Measurements from ENCODE around the gene STUB1.
"Not testable (repeated sequence)": the region's sequence is repeated elsewhere in the genome, so short reads cannot be mapped to it uniquely, and the experiment has no call there.

STUB1 gene

DNA sequence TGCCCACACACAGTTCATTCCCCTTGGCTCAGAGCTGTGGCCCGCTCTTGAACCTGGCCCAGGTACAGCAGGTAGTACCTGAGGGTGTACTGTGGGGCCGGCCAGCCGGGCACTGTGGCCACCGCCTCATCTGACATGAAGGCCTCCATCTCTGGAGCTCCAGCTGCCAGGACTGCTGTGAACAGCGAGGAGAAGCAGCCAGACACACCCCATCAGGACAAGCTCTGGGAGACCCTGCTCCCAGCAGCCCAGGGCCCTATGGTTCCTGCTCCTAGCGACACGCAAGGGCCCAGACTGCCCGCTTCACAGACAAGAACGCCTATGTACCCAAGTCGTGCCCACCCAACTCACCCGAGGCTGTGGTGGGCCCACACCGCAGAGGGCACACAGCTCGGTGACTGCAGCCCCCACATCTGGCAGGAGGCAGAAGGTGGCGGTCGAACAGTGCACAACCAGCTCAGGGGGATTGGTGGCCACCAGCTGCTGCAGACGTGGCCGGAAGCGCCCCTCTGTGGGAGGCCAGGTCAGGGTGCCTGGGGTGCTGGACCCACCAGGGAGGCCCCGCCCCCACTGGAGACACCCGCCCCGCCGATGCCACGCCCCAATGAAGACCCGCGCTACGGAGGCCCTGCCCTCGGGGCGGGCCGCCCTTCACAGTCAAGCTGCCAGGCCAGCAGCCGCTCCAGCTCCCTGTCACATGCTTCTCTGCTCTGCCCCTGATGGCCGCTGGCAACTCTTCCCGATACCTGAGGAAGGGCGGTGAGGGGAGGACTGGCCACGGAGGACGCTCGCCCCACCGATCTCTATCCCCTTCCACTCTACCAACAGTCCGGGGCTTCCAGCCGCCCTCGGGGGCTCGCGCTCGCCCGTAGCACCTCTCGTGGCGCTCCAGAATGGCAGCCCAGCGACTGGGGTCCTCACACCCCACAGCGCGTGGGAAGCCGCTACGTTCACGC is 1.1 kb upstream of the STUB1 start:
- no peak for DNase-seq (ENCODE audit: low spot score)

DNA sequence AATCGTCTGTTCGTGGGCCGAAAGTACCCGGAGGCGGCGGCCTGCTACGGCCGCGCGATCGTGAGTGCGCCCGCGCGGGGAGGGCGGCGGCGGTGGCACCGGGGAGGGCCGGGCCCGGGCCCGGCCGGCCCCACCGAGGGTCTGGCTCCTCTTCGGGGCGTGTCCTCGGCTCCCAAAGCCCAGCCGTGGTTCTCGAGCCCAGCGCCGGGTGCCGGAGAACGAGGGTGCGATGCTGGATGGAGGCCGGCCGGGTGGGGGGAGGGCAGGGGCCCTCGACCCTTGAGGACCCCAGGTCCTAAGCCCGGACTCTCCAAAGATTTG is 375 bp downstream of the STUB1 start:
- DNase-seq (ENCODE audit: low spot score): no peak

DNA sequence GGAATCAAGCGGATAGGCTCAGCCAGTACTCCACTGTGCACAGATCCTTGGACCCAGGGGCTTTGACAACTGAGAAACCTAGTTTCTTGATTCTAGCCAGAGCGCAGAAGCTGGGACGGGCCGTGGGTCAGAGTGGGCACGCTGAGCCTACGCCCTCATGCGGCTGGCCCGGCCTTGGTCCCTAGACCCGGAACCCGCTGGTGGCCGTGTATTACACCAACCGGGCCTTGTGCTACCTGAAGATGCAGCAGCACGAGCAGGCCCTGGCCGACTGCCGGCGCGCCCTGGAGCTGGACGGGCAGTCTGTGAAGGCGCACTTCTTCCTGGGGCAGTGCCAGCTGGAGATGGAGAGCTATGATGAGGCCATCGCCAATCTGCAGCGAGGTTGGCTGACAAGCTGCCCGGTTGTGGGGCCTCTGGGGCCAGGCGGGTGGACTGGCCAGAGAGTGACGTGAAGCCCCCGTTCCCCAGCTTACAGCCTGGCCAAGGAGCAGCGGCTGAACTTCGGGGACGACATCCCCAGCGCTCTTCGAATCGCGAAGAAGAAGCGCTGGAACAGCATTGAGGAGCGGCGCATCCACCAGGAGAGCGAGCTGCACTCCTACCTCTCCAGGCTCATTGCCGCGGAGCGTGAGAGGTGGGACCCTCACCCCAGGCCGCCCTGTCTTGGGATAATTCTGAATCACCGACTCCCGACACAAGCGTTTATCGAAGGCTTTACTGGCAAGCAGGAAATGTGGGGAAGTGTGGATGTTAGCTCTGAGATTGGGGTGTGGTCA is 946 bp downstream of the STUB1 start:
- no peak for DNase-seq (ENCODE audit: low spot score)

DNA sequence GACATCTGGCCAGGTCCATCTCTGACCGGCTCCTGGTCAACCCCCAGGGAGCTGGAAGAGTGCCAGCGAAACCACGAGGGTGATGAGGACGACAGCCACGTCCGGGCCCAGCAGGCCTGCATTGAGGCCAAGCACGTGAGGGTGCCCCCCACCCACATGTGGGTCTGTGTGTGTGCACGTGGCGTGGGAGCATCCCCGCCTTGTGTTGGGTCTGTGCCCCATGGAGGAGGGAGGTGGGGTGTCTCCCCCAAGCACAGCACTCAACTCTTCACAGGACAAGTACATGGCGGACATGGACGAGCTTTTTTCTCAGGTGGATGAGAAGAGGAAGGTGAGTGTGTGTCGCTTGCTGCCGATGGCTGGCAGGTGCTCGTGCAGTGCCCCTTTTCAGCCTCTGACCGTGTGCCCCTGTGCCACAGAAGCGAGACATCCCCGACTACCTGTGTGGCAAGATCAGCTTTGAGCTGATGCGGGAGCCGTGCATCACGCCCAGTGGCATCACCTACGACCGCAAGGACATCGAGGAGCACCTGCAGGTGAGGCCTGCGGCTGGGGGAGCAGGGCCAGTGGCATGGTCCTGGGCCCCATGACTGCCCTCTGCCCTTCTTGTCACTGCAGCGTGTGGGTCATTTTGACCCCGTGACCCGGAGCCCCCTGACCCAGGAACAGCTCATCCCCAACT is 1.7 kb downstream of the STUB1 start:
- no peak for DNase-seq (ENCODE audit: low spot score)

DNA sequence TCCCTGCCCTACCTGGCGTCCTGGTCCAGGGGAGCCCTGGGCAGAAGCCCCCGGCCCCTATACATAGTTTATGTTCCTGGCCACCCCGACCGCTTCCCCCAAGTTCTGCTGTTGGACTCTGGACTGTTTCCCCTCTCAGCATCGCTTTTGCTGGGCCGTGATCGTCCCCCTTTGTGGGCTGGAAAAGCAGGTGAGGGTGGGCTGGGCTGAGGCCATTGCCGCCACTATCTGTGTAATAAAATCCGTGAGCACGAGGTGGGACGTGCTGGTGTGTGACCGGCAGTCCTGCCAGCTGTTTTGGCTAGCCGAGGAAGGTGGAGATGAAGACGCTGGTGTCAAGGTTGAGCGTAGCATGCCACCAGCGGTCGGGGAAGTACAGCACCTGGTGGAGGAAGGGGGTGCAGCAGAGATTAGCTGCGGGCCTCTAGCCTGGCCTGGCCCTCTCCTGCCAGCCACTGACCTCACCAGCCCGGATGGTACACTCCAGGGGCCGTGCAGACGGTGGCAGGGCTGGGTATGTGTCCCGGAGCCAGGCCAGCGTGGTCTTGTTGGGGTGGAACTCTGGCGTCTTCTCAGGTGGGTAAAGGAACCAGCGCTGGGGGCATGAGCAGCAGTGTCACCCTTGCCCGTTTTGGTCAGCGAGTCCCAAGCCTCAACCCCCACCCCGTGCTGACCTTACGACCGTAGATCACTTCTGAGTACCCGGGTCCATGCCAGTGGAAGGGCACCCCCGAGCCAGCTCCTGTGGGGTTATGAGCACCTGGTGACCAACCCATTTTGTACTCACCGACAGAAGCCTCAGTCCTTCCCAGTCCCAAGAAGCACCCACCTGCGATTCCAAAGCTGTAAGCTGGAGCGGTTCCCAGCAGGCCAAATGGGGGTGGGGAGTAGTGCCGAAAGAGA is 2.5 kb downstream of the STUB1 start:
- DNase-seq (ENCODE audit: low spot score): no peak

DNA sequence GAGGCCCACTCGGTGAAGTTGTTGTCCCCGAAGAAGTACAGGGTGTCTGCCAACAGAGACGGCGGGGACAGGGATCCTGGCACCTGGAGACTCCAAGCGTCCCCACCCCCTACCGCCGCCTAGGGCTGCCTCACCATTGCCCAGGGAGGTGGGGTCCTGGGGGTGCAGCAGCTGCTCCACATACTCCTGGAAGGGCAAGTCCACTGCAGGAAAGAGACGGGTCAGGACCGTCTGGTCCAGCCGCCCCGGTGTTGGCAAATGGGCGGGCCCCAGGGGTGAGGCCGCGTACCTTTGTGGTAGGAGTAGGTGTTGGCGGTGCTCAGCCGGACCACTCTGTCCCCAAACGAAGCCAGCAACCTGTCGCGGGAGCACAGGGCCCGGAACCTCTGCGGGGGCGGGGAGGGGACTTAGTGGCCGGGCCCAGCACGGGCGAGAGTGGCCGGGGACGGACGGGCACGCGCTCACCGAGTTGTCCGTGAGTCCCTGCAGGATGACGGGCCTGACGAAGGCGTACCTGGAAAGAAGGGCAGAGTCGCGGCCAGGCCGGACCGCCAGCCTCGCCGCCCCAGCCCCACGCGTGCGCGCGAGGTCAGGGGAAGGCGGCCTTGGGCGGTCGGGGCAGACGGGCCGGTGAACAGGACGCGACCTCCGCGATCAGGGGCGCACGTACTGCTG is 3.3 kb downstream of the STUB1 start:
- no peak for DNase-seq (ENCODE audit: low spot score)

DNA sequence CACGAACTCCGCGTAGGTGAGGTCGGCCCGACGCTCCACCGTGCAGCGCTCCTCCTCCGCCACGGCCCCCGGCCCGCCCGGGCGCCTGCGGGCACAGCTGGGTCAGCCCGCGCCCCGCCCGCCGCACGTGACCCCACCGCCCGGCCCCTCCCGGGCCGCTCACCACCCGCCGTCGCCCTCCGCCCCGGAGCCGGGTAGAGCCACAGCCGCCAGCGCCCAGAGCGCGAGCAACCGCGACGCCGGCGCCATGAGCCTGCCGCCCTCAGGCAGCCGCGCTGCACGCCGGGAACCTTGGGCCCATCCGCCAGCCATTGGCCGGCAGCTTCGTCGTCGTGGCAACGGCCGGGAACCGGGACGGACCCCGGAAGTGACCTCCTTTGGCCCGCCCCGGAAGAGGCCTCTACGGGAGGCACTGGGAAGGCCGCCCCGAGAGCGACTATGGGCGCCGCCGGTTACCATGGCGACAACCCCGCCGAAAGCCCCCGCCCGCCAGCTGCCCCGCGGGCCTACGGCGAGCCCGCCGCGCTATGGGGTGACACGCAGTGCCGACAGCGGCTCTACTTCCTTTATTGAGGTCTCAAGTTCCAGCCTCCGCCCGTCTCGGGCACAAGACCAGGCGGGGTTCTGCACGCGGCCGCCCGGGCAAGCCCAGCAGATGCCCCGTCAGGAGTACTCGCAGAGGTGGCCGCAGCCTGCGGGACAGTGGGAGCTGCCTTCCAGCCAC is 4.0 kb downstream of the STUB1 start, which contains the start of gene JMJD8:
Gene JMJD8 (minus strand): TSS at position 264 of the 724 bp plus-strand sequence. CDS start 15 bp downstream, at position 249.
- peak; percentile 92 for DNase-seq (ENCODE audit: low spot score)

DNA sequence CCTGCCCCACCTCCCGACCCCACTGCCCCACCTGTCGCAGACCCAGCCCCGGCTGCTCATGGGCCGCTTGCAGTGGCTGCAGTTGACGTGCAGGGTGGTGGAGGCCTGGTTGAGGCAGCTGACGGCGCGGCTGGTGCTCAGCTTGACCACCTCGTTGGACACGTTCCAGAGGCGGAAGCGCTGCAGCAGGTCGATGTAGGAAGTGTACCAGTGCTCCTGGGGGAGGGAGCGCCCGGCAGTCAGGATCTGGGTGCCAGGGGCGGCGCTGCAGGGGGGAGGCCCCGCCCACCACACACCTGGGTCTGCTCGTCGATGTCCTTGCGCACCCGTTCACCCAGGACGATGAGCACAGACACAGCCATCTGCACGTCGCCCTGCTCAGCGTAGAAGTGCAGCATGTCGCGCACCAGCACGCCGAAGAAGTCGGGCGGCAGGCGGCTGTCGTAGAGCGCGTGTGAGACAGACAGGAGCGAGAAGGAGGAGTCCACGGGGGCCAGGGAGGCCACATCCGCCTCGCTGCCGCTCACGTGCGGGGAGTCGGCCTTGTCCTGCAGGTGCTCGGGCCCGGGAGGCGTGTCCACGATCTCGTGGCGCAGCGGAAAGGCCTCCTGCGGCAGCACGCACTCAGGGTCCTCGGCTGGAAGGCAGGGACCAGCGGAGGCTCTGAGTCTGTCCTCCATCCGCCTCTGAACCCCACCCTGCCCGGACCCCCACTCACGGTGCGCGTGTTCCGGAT is 4.9 kb downstream of the STUB1 start:
- no peak for DNase-seq (ENCODE audit: low spot score)

DNA sequence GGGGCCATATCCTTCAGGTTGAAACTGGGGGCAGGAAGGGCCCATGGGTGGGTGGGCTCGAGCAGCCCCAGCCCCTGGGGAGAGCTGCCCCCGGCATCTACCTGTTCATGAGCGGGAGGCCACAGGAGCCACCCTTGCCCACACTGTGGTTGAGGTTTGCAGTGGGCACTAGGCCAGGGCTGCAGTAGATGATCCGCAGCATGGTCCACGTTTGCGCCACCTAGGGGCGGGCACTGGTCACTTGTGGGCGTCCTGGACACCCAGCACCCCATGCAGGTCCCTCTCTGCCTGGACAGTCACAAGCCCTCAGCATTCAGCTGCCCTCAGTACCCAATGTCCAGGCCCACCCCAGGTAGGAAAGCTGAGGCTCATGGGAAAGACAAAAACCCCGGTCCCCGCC is 5.8 kb downstream of the STUB1 start:
- DNase-seq (ENCODE audit: low spot score): no peak

DNA sequence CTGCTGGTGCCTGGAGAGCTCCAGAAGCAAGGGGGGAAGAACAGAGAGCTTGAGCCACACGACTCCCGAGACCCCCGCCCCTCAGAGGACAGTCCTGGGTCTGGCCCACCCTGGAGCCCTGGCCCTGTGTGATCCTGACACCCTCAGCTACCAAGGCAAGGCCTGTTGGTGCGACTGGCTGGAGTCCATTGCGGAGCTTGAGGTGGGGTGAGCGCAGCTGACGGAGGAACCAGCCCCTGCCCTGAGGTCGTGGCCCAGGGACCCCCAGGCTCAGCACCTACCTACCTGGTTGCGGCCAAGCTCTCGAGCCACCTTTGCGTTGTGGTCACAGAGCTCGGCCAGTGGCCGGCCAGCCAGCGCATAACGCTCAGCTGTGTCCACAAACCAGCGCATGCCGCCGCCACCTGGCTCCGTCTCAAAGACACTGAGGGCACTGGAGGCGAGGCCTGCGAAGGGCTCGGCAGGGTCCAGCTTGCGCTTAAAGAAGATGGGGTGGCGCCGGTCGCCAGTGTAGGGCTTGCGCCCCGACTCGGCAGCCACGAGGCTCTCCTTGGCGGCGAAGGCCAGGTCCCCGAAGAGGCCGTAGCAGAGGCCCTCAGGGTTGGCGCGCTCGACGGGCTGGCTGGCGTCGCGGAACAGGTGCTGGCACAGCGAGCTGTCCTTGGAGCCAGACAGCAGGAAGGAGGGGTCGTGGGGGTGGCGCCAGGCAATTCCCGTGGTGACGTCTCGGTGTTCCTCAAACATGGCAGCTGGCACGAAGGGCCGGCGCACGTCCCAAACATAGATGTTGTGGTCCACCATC is 6.5 kb downstream of the STUB1 start:
- DNase-seq (ENCODE audit: low spot score): no peak

DNA sequence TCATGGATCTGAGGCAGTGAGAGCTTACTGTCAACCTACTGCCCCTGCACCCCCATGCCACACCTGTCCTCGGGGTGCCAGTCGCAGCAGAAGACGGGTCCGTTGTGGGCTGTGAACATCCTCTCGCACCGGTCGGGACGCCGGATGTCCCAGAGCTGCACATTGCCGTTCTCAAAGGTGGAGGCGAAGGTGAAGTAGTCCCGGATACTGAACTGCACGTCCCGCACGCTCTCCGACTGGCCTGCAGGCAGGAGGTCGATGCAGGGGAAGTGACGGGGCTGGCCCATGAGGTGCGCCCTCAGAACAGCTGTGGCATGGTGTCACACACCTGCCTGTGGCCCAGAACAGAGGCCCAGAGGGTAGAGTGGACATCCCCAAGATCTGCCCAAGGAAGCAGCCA is 7.3 kb downstream of the STUB1 start:
- no peak for DNase-seq (ENCODE audit: low spot score)

DNA sequence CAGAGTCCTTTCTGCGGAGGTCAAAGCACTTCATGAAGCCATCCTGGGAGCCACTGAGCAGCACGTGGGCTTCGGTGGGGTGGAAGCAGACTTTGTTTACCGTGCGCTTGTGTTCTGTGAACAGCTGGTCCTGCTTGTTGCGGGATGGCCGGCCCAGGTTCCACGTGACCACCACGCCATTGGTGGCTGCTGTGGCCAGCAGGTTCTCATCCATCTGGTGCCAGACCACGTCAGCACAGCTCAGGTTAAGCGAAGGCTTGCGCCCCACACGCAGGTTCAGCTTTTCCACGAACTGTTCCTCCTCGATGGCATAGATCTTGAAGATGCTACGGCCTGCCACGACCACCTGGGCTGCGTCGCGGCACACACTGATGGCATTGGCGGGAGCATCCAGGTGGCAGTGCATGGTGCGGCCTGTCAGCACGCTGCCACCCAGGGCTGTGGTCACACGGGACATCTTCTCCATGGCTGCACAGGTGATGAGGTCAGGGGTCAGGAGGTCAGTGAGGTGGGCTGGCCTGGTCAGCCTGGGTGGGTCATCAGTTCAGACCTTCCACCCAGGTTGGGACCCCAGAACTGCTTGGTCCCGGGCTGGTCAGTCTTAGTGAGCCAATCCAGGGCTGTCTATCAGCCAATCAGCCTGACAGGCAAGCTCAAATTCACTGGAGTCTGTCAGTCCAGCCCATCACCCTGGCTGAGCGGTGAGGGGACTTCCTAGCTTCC is 9.1 kb downstream of the STUB1 start:
- no peak for DNase-seq (ENCODE audit: low spot score)

DNA sequence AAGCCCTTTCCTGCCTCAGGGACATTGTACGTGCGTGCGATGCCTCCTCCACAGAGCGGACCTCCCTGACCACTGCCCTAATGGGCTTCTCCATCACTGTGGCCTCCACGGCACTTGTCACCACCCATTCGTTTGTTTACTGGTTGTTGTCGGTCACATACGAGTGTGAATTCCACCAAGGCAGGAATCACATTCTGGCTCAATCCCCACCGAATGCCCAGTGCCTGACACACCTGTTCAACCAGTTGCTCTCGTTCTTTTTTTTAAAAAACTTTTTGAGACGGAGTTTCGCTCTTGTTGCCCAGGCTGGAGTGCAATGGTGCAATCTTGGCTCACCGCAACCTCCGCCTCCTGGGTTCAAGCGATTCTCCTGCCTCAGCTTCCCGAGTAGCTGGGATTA is 11.0 kb downstream of the STUB1 start:
- not testable (repeated sequence) for DNase-seq (ENCODE audit: low spot score)

DNA sequence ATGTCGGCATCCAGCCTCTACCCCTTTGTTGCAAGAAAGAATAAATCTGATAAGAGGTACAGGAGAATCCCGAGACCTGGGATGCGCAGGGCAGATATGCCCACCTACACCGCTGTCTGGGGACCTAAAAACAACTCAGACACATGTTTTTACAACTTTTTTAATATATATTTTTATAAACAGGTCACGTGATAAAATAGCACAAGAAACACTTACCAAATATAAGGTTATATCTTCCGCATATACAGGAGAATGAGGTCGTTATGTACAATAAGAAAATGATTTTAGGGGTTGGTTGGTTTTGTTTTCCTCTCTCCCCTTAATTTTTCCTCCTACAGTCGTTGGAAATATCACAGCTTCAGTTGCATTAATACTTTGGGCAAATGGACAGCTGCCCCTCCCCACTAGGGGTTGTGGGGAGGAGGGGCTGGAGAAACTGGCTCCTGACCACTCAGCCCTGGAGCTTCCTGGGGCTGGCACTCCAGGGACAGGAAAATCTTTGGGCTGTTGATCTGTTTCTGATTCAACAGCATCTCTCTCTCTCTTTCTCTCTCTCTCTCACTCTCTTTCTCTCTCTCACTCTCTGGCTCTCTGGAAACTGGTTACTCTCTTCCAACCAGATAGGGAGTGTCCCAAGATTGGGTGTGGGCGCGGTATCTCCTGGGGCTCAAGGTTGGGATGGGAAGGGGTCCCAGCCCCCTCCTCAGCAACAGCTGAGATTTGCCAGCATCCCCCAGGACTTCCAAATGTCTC is 12.3 kb downstream of the STUB1 start:
- no peak for DNase-seq (ENCODE audit: low spot score)

DNA sequence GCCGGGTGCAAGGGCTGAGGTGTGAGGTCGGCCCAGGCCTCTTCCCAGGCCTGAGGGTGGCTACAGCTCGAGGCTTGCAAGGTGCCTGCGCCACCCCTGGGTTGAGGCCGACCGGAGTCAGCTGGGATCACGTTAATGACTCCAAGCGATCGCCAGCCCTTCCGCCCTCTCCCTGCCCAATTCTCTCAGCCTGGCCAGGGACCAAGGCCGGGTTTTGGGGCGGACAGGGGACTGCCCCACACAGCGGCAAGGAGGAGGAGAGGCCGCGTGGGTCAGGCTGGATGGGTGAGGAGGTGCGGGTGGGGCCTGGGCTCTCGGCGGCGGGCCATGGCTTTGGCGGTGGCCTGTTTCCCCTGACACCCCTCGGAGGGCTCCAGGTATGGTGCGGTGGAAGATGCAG is 13.2 kb downstream of the STUB1 start:
- no peak for DNase-seq (ENCODE audit: low spot score)

DNA sequence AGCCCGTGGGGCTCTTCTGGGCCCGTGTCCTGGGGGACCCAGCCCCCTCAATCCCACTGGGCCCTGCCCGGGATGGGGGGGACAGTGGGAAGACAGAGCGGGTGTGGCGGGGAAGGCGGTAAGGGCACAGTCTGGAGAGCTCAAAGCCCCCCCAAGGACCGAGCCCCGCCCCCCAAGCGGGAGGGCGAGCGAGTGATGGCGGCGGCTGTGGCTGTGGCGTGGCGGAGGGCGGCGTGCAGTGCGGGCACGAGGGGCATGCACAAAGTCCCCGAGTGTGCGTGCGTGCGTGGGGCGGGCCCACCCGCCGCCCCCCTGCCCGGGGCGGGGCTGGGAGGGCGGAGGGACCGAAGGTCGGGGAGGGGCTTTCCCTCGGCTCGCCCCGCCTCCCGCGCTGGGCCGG is 13.6 kb downstream of the STUB1 start:
- DNase-seq (ENCODE audit: low spot score): no peak

DNA sequence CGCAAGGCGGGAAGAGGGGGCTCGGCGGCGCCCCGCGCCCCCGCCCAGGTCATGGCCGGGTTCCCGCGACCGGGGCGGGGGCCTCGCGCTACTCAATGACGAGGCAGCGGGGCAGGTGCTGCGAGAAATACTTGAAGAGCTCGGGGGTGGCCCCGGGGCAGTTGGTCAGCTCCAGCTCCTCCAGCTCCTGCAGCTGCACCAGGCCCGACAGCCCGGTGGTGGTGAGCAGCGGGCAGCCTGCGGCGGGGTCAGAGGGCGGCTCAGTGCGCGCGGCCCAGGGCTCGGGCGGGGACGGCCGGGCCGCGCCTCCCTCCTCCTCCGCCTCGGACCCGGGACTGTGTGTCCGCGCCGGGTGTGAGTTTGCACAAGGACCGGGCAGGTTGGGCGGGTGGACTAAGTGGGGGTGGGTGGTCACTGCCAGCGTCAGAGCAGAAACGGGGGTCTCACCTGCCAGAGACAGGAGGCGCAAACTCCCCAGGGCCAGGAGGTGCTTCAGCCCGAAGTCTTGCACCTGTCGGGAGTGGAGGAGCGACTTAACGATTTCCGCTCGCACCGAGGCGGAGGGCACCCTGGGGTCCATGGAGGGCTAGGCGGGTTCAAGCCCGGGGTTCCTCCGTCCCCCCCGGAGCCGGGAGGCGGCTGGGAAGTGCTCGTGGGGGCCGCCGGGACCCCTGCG is 14.1 kb downstream of the STUB1 start:
- DNase-seq (ENCODE audit: low spot score): no peak

Data from germinal center (tissue), 1 donor.